Activated effector memory CD4-positive, alpha-beta T cell treated with Interleukin-2 at 50 U/mL for 16 hours (primary cell): ENCODE results near the gene HDAC4.

Source experiments
- DNase-seq: peaks from one replicate; pipeline ENCODE4 v3.0.0-alpha.2; 2020

The HDAC4 gene

GRCh38 chr2:239365782-239366435, 34.9 kb downstream of the HDAC4 start:
- DNase-seq = no peak

GRCh38 chr2:239365071-239365781, 35.6 kb downstream of the HDAC4 start:
- DNase-seq = no peak

GRCh38 chr2:239363946-239364637, 36.7 kb downstream of the HDAC4 start:
- peak; percentile 19 for DNase-seq

GRCh38 chr2:239362507-239362906, 38.3 kb downstream of the HDAC4 start:
- no peak for DNase-seq

- no peak for DNase-seq
These were observed 39.5 kb downstream of the HDAC4 start for GRCh38 chr2:239361311-239361642.

GRCh38 chr2:239360421-239361310, 40.2 kb downstream of the HDAC4 start:
- no peak for DNase-seq

GRCh38 chr2:239360008-239360407, 40.8 kb downstream of the HDAC4 start:
- DNase-seq = no peak

- no peak for DNase-seq
These were observed 41.5 kb downstream of the HDAC4 start for GRCh38 chr2:239359196-239359912.

GRCh38 chr2:239358062-239358754, 42.6 kb downstream of the HDAC4 start:
- DNase-seq = no peak

- no peak for DNase-seq
These were observed 45.1 kb downstream of the HDAC4 start for GRCh38 chr2:239355724-239356123.

GRCh38 chr2:239355139-239355538, 45.7 kb downstream of the HDAC4 start:
- DNase-seq = no peak

- no peak for DNase-seq
These were observed 46.1 kb downstream of the HDAC4 start for GRCh38 chr2:239354791-239355136.

GRCh38 chr2:239354132-239354790, 46.6 kb downstream of the HDAC4 start:
- no peak for DNase-seq

GRCh38 chr2:239353692-239354091, 47.1 kb downstream of the HDAC4 start:
- DNase-seq = no peak

- DNase-seq = no peak
These were observed 49.1 kb downstream of the HDAC4 start for GRCh38 chr2:239351687-239352086.

- DNase-seq = no peak
These were observed 51.2 kb downstream of the HDAC4 start for GRCh38 chr2:239349453-239350135.

GRCh38 chr2:239348563-239349452, 52.0 kb downstream of the HDAC4 start:
- DNase-seq = no peak

GRCh38 chr2:239346676-239347075, 54.1 kb downstream of the HDAC4 start:
- no peak for DNase-seq

GRCh38 chr2:239345251-239345650, 55.6 kb downstream of the HDAC4 start:
- DNase-seq = no peak

- DNase-seq = no peak
These were observed 56.0 kb downstream of the HDAC4 start for GRCh38 chr2:239344857-239345216.
